IMR-90 (cell line): Measurements from ENCODE around the gene TNN.

ENCODE experiments used
- BHLHE40 ChIP-seq: fragments of 150-350 bp; IDR thresholded peaks from 2 replicates; pipeline ENCODE4 v1.6.1; 2016; ENCODE audit warnings: mild to moderate bottlenecking, low read depth, low read length
- CEBPB ChIP-seq: IDR thresholded peaks from 2 replicates; pipeline ENCODE4 v1.6.1; 2012; ENCODE audit warnings: low read depth, low read length, improper control_type of control experiment
- FOS ChIP-seq: fragments of 150-350 bp; IDR thresholded peaks from 2 replicates; pipeline ENCODE4 v1.6.1; 2016; ENCODE audit warnings: low read depth, low read length
- MAFK ChIP-seq: IDR thresholded peaks from 2 replicates; pipeline ENCODE4 v1.6.1; 2012; ENCODE audit warnings: low read depth, low read length, improper control_type of control experiment
- MXI1 ChIP-seq: IDR thresholded peaks from 2 replicates; pipeline ENCODE4 v1.6.1; 2012; ENCODE audit warnings: low read depth, mild to moderate bottlenecking, low read length, moderate library complexity, borderline replicate concordance
- NFE2L2 ChIP-seq: fragments of 150-350 bp; IDR thresholded peaks from 2 replicates; pipeline ENCODE4 v1.6.1; 2016; ENCODE audit warnings: low read depth, mild to moderate bottlenecking, low read length
- POLR2A ChIP-seq: IDR thresholded peaks from 2 replicates; pipeline ENCODE4 v1.6.1; 2012; ENCODE audit warnings: mild to moderate bottlenecking, low read depth, low read length
- RCOR1 ChIP-seq: IDR thresholded peaks from 2 replicates; pipeline ENCODE4 v1.6.1; 2012; ENCODE audit warnings: mild to moderate bottlenecking, low read length, improper control_type of control experiment; ENCODE audit not compliant: insufficient replicate concordance
- RFX5 ChIP-seq: IDR thresholded peaks from 2 replicates; pipeline ENCODE4 v1.8.0; 2012; ENCODE audit warnings: low read depth, mild to moderate bottlenecking, low read length, moderate library complexity
- USF2 ChIP-seq: fragments of 150-350 bp; IDR thresholded peaks from 2 replicates; pipeline ENCODE4 v1.6.1; 2017; ENCODE audit warnings: mild to moderate bottlenecking, antibody characterized with exemption, low read length, low read depth
- TF ChIP-seq, protein P1 (sequence below): conservative IDR thresholded peaks from 2 replicates; pipeline ENCODE4 v1.5.1; 2012; ENCODE audit warnings: mild to moderate bottlenecking, low read depth, low read length, improper control_type of control experiment

DNA sequence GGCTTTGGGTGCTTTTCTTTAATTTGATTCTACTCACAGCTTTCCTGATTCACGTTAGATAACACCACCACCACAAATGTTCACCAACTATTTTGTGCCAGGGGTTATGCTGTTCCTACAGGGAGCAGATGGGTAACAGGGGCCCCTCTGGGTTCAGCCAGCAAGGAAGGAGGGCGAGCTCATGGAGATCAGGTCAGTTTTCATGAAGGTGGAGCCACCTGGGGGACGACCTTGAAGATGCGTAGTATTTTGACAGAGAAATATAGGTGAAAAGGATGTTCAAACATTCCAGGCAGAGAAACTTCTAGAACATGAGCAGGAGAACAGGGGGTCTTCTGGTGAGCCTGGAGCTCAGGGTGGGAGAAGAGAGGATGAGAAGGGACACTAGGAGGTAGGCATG lies 96.1 kb downstream of the TNN start:
- TF ChIP-seq, protein P1, sequence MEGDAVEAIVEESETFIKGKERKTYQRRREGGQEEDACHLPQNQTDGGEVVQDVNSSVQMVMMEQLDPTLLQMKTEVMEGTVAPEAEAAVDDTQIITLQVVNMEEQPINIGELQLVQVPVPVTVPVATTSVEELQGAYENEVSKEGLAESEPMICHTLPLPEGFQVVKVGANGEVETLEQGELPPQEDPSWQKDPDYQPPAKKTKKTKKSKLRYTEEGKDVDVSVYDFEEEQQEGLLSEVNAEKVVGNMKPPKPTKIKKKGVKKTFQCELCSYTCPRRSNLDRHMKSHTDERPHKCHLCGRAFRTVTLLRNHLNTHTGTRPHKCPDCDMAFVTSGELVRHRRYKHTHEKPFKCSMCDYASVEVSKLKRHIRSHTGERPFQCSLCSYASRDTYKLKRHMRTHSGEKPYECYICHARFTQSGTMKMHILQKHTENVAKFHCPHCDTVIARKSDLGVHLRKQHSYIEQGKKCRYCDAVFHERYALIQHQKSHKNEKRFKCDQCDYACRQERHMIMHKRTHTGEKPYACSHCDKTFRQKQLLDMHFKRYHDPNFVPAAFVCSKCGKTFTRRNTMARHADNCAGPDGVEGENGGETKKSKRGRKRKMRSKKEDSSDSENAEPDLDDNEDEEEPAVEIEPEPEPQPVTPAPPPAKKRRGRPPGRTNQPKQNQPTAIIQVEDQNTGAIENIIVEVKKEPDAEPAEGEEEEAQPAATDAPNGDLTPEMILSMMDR = no peak
- TF ChIP-seq RFX5 = no peak
- no peak for TF ChIP-seq POLR2A
- TF ChIP-seq USF2 = no peak
- TF ChIP-seq FOS = no peak
- TF ChIP-seq MAFK = no peak
- TF ChIP-seq BHLHE40 = no peak
- TF ChIP-seq CEBPB = no peak
- no peak for TF ChIP-seq MXI1
- no peak for TF ChIP-seq RCOR1
- TF ChIP-seq NFE2L2 = no peak
